GM21423 (cell line): Measurements from ENCODE around the gene TMPRSS3.

Experiments
- ATAC-seq: cut with Tn5 transposase; IDR thresholded peaks from one replicate; pipeline ENCODE4 v1.9.1; 2021; ENCODE audit warnings: mild to moderate bottlenecking, moderate library complexity; ENCODE audit not compliant: unreplicated experiment

The TMPRSS3 gene

DNA sequence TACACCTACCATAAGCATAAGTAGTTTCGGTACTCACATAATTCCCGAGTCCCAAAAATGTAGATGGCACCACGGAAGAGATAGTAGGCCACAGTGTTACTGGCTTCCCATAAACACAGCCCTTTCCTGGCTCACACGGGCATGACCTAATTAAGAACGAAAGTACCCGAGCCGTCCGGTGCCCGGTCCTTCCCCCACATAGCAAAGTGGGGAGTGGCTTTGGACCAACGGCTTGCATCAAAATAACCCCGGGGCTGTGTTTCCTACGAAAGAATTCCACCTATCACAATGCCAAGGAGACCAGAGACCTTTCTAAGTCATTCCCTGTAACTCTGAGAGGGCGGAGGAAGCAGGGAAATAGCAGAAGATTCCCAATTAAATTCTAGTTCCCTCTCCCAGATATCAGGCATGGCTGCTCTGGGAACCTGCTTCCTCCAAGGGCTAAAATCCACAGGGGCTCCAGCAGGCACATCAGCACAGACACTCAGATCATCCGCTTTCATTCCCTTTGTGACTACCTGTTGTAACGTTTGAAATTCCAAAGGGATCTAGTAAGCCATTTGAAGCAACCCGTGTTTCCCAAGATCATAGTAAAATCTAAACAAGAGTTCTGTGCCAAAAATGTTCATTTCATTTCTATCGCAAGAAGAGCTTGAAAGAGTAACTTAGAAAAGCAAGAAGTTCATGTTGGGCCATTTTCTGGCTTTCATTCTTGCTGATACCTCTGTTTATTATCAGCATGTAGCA is at the start of gene TMPRSS3:
TSS of gene TMPRSS3 (minus strand) at position 148 of the 747 bp plus-strand sequence. CDS start 635 bp downstream, outside the sequence.
- ATAC-seq, result no peak

DNA sequence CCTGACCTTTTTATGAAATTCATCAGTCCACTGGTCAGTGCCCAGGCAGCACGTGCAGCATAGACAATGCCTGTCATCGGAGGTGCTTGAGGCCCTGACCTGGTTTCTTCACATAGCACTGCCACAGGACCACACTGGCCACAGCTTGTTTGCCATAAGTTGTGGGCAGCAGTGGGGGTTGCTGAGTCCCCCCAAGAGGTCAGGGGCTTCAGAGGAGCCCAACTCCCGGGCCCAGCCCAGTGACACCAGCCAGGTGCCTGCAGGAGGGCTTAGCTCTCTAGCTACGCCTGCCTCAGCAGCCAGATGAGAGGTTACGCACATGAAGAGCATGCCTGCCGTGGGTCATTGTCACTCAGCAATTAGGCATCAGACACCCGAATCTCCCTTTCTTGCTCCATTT is 49.5 kb upstream of the TMPRSS3 start:
- ATAC-seq, result no peak

DNA sequence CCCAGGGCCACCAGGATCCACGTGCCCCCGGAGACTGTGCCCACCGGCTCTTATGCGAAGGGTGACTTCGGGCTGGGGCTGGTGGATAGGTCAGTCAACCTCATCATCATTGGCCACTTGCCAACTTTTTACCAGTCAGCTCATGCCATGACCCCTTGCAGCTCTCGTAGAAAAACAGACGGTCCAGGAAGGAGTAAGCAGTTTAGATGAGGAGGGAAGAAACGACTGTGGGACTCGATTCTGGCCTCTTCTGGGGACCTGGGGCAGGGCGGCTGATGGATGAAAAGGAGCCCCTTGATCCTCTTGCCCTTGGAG is 48.9 kb upstream of the TMPRSS3 start:
- ATAC-seq, result no peak

DNA sequence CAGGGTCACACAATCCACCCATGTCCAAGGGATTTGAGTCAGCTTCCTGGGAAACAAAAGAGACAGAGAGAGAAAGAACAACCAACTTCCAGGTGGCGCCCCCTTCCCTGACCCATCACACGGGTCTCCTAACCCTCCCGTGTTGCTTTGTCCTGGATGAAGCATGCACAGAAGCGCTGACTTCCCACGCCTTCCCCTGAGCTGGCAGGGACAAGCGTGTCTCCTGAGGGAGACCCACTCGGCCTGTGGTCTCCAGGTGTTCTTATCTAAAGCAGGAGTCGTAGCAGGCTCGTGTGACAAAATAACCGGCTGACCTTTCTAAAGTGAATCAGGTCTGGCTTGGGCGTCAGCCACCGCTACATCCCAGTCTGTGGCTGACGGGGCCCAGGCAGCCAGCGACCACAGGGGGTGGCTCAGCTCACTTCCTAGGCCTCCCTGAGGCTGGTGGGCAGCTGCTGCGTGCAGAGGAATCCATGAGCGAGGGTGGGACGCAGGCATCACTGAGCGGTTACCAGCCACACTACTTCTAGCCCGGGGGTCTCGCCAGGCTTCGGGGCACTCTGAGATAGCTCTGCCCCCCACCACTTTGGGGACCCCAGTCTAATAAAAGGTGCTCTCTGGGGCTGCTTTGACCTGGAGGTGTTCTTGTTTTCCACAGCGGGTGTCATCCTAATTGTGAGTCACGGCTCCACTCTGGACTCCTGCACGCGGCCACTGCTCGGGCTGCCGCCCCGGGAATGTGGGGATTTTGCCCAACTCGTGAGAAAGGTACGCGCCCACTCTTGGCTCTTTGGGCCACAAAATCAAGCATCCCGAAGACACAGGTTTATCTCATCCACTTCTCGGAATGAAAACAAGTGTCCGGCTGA is 48.3 kb upstream of the TMPRSS3 start:
- ATAC-seq, result no peak

DNA sequence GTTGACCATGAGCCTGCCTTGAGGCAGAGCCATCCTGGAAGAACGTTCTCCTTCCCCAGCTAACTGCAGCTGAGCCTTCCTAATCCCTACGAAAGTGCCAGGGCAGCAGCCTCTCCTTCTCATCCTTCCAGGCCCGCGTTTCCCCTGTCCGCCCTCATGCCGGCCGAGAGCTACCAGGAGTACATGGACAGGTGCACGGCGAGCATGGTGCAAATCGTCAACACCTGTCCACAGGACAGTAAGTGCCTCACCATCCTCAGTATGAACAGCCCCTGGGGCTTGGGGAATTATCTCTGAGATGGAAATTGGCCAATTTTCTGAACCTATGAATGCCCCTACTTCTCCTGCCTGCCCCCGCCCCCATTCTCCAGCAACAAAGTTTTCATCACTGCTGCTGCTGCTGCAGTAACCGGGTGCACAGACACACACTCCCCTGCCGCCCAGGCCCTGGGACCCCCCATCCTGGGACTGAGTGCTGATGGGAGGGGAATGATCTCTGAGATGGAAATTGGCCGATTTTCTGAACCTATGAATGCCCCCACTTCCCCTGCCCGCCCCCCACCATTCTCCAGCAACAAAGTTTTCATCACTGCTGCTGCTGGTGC is 47.4 kb upstream of the TMPRSS3 start:
- ATAC-seq, result no peak

DNA sequence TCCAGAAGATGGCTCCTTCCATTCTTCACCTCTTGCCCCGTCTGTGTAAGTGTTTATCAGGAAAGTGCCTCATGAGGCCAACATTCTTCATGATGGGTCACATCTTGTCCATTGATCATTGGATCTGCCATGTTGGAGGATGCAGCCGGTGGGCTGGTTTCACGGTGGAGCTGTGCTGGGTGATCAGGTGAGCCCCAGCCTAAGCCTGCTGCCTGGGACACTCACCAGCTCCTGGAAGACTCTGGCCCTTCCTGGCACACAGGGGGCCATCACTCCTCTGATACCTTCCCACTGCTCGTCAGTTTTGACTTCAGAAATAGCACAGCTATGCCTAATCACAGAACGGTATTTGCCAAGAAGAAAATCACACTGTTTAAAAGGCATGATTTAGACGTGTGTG is 46.1 kb upstream of the TMPRSS3 start:
- no peak for ATAC-seq

DNA sequence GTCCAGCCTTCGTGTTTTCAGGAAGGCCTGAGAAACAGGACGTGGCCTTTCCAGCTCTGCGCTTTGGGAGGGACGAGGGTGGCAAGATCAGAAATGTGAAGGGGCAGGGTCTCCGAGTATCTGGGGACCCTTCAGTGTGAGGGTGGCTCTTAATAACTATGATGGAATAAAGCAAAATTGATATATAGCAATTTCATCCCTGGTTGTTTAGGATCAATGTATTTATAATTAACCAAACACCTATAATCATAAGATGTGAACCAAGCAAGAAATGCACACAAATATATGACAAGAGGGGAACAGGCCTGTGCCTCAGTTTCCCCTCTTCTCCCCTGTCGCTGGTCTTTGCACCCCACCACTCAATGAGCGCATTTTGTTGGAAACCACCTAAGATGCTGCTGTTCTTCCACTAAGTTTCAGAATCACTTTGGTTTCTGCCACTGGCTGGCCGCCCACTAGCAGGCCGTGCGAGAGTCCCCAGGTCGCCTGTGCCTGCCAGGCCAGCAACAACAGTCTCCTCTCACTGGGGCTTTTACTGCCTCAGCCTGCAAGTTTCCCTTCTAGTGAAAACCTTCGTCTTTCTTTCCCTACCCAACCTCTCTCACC is 44.4 kb upstream of the TMPRSS3 start:
- ATAC-seq, result no peak

DNA sequence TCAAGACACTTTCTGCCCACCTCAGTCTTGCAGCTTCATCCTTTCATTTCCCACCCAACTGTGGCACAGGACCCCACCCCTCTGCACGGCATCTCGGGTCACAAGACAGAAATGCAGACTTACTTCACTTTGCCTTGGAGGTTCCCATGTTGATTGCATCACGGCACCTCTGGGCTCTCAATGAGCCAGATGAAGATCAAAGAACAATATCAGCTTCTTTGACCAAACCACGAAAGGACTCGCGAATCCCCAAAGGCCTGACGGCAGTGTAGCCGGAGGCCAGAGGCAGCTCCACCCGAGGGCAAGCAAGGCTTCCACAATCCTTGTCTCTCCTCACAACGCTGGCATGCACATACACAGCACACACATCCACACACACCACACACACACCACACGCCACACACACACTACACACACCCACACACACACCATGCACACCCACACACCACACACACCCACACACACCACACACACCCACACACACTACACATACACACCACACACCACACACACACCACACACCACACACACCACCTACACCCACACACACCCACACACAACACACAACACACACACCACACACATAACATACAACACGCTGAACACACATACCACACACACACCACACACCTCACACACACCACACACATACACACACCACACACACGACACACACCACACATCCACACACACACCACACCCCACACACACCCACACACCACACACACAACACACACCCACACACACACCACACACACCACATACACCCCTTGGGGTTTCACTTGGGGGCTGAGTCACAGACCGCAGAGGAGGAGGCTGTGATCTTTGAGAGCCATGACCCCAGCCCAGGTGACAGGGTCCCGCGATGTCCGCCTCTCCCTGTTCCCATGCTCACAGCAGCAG is 43.7 kb upstream of the TMPRSS3 start:
- no peak for ATAC-seq

DNA sequence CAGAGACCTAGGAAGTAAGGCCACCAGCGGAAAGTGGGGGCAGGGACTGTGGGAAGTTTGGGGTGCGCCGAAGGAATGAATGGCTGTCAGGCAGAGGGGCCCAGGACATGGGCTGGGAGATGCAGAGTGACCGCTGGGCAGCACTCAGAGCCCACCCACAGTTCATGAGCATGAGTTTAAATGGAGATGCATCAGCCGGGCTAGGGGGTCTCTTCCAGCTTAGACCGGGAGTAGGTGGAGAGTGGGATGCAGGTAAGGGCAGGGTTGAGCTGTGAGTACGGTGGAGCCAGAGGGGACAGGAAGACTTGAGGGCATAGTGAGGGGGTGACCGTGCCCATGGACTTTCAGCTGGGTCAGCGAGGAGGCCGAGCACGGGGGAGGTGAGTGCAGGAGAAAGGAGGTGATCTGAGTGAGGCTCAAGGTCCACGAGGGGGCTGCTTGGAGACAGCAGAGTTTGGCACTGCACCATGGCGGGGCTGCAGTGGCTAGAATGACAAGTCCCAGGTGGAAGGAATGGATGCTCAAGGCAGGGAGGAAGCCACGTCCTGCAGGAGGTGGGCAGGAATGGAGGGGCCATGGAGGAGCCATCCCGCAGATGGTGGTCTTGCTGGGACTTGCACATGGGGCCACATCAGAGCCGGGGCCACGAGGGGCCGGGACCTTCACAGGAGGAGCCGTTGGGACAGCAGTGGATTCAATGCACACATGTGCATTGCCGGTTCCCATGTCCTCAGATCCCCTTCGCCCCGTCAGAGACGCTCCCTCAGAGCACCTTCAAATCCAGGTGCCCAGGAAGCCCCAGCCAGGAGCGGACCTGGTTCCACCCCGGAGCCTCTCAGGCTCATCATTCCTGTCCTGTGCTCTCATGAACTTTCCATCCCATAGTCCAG is 42.7 kb upstream of the TMPRSS3 start:
- ATAC-seq, result no peak

DNA sequence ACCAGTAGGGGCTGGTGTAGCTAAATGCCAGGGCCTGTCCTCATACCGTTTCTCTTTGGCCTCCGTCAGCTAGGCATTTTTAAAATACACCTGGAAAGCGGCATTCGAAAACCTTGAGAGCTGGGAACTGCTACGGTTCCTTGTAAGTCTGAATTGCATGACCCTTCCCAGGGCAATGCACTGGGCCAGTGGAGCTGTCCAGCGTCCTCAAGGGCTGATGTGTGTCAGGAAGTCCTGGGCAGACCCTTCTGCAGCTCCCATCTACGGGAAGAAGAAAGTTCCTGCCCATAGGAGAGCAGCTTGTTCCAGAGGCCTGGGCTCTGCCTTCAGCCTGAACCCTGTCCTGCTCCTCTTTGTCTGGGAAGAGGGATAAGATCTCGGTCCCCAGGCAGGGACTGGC is 41.9 kb upstream of the TMPRSS3 start:
- no peak for ATAC-seq

DNA sequence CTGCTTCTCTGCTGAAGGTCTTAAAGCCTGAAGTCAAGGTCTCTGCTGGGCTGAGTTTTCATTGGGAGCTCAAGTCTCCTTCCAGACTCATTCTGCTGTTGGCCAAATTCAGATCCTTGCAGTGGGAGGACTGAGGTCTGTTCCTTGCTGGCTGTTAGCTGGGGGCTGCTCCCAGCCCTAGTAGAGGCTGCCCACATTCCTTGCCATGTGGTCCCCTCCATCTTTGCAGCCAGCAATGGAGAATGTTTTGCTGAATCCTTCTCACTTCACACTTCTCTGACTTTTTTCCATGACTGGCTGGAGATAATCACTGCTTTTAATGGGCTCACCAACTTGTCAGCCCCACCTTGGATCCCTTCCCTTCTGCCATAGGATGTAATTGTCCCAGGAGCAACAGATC is 41.1 kb upstream of the TMPRSS3 start:
- ATAC-seq, result no peak

DNA sequence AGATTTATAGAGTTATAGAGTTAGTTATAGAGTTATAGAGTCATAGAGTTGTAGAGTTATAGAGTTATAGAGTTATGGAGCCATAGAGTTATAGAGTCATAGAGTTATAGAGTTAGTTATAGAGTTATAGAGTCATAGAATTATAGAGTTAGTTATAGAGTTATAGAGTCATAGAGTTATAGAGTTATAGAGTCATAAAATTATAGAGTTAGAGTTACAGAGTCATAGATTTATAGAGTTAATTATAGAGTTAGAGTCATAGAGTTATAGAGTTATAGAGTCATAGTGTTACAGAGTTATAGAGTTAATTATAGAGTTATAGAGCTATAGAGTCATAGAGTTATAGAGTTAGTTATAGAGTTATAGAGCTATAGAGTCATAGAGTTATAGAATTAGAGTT is 40.0 kb upstream of the TMPRSS3 start:
- no peak for ATAC-seq

DNA sequence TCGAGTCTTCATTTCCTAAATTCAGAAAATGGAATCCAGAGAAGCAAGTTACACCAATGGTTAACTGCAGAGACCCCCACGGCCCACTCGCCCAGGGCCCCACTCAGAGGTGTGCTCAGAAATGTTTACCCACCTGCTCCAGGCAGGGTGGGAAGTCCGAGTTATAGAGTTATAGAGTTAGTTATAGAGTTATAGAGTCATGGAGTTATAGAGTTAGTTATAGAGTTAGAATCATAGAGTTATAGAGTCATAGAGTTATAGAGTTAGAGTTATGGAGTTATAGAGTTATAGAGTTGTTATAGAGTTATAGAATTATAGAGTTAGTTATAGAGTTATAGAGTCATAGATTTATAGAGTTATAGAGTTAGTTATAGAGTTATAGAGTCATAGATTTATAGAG is 39.5 kb upstream of the TMPRSS3 start:
- no peak for ATAC-seq

DNA sequence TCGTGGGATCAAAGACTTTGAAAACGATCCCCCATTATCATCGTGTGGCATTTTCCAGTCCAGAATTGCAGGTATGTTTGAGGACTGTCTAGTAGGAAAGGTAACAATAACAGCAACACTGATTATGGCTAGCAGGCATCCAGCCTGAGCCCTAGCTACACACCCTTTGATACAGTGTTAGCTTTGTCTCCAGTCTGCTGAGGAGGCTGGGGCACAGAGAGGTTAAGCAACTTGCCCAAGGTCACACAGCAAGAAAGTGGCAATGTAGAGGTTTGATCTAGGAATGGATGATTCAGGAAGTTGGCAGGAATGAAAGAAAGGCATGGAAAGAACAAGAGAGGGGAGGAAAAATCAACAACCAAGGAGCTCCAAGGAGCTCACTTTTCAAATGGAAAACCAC is 39.0 kb upstream of the TMPRSS3 start:
- no peak for ATAC-seq

DNA sequence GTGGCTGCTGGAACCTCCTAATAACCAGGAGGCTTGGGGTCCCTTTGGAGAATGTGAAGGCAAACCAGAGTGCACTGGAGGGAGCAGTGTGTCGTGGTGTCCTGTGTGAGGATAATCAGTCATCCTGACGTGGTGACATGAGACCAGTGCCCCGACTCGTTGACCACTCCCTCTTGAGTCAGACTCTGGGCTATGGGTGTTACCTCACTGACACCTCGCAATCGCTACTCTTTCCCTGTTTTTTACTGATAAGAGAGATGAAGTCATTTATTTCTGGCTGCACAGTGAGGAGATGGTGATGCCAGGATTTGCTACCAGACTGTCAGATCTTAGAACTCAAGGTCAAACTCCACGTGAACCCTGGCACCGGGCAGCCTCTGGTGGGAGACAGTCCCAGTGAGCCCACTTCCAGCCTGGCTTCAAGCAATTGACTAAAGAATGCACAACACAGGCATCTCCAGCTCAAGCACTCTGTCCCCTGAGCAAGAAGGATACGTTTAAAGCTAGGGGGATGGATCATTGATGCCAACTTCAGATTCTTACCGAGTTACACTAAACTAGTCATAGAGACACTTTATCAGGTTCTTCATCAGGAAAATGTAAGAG is 38.2 kb upstream of the TMPRSS3 start:
- ATAC-seq, result no peak

DNA sequence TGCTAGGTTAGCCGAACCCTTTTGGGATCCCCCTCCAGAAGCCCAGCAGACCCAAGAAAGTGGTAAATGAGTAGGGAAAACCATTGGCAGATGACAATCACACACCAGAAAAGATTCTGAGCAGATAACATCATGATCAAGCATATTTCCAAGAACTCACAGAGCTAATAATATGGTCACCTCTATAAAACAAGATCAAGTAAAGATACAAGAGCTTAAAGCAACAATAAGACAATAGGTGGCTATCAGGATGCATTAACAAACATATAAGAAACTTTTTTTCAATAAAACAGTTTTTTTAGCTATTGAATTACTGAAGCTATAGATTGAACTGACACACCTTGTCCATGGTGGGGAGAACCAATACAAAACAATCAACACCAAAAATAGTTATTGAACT is 36.8 kb upstream of the TMPRSS3 start:
- no peak for ATAC-seq

DNA sequence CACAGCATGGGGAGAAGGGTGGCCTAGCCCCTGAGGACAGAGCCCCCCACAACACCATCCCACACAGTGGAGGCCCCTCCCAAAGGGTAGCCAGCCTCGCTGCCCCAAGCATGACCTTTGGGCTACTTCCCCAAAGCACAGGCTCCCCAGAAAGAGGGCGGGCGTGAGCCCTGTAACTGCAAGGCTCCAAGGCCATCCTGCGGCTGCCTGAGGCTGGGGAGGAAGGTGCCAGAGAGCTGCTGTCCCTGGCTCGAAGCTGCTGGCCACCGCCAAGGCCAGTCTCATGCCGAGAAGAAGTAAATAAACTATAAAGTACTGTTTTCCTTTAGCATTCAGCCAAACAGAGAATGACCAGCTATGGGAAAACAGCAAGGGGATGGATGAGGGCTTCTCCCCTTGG is 35.3 kb upstream of the TMPRSS3 start:
- no peak for ATAC-seq

DNA sequence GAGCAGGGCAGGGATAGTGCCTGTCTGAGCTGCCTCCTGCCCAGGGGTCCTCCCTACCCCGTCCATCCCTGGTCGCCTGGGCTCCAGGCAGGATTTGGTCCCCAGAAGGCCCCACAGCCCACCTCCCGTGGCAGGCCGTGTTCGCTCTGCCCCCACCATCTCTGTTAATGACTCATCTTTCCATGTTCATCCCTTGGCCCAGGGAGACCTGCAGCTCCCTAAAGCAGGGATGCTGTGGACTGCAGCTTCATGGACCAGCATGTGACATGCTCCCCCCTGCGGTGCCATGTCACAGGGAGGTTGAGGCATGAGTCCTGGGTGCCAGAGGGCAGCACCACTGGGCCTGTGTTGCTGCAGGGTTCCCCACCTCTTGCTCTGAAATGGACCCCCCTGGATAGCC is 34.7 kb upstream of the TMPRSS3 start:
- no peak for ATAC-seq

DNA sequence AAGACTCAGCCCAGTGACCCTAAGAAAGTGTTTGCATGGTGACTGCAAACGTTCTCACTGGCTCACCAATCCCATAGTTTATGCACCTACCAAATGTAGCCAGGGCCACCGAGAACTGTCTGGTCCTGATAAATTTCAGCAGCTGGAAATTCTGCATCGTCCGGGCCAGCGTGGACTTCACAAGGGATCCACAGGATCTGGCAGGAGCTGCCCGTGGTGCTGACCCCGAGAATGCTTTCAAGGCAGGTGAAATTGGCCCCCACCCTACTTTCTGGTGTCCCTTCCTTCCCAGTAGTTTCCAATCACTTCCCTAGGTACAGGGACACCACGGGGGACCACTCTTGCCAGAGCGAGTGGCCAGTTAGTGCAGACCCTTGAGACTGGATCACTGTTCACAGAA is 34.0 kb upstream of the TMPRSS3 start:
- no peak for ATAC-seq
